Activated CD8-positive, alpha-beta memory T cell treated with anti-CD3 and anti-CD28 coated beads for 48 hours (primary cell): ENCODE data around the gene ZNF292.
"Not testable (repeated sequence)": the region's sequence is repeated elsewhere in the genome, so short reads cannot be mapped to it uniquely, and the experiment has no call there.

Experiments used
- DNase-seq, 3 experiments: peaks; one replicate each; pipeline ENCODE4 v3.0.0-alpha.2; 2020; ENCODE audit warnings: low read depth in 2 of 3, low spot score in 2 of 3

ZNF292 gene

DNA sequence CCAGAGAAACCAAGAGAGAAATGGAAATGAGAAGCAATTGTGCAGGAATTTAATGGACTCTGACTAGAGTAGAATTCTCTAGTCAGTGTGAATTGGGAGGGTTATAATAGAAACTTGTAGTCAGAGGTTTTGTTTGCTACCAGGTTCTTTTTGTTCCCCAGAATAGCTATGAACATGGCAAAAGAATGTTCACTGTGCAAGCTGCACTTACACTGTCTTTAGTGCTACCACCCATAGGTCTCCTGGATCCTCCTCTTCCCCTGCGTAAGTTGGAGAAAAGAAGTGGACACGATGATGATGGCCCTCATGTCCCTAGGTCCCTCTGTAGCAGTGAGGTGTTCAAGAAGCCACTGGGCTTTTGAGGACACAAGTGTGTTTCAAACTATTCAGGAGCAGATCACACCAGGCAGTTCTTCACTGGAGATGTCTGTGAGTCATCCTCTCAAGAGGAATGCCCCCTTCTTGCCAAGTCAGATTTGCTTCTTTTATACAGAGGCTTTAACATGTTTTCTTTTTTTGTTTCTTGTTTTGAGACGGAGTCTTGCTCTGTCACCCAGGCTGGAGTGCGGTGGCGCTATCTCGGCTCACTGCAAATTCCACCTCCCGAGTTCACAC, 119.4 kb downstream of the ZNF292 start:
- DNase-seq: no peak

DNA sequence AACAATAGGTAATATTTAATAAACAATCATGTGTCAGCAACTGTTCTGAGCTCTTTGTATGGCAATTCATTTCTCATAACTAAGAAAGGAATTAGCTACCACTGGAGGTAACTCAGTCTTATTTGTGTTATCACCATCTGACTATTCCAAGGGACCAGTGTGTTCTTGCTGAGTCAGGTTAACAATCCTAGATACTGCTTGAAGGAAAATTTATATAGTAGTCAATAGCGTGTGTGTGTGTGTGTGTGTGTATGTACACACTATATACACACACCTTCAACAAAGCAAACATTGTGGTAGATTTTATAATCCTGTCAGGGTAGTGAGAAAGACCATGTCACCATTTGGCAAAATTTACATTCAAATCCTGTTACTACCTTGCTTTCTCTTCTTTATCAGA, 121.3 kb downstream of the ZNF292 start:
- no peak for DNase-seq

DNA sequence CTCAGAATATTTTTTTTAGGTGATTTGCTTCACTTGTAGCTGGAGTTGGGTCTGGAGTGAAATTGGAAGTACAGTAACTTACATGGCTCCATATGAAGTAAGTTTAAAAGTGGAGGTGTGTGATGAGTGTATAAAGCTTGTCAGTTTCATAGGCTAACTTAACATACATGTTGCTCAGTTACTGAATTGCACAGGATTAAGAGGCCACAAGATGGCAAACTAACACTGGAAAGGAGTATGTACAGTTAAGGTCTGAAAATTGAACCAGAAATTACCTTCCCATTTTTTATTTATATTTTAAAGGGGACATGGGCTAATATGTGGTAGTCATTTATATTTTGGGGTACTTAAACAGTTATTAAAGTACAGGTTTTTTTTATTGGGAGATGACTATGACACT, 121.8 kb downstream of the ZNF292 start:
- no peak for DNase-seq

DNA sequence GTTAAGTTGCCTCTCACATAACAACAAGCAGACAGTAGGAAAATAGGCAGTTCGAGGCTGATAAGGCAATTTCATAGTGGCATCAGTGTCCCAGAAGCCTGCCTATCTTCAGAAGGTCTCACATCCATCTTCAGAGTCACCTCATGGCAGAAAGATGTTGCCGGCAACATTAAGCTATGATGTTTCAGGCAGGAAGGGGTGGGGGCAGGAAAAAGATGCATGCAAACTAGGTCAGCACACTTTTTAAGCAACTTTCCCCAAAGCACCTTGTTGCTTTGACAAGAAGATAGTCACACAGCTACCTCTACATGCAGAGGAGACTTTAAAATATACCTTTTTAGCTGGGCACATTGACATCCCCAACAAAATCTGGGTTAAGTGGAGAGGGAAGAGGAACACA, 123.8 kb downstream of the ZNF292 start:
- DNase-seq: no peak

DNA sequence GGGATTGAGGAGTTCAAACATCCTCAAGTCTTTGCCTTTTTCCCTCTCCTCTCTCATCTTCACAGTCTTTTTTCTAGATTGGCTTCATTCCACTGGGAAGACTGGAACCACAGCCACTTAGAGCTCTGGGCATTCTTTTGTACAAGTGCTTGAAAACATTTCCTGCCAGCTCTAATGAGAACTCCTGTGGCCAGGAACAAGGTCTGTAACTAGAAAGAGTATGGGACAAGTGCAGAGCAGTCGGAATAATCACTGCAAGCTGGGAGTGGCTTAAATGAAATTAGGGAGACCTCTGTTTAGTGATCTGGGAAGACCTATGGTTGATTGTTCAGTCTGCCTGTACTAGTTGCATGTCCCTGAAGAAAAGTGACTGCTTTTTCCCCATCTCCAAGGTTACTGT, 126.1 kb downstream of the ZNF292 start:
- no peak for DNase-seq

DNA sequence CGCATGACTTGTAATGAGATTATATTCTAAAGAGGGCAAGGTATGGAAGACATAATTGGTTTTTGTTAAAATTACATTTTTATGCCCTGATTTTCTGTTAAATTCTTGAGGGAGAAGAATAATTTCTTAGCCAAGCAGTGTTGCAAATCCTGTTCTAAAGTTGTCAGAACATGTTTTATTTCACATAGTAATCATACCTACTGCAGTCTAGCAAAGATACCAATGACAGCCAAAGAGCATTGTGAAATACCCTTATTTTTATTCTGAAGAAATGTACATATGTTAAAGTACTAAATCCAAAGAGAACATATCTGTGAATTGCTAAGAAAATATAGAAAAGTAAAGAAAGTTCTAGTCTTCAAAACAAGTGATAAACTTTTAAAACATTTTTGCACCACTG, 127.4 kb downstream of the ZNF292 start:
- DNase-seq: no peak

DNA sequence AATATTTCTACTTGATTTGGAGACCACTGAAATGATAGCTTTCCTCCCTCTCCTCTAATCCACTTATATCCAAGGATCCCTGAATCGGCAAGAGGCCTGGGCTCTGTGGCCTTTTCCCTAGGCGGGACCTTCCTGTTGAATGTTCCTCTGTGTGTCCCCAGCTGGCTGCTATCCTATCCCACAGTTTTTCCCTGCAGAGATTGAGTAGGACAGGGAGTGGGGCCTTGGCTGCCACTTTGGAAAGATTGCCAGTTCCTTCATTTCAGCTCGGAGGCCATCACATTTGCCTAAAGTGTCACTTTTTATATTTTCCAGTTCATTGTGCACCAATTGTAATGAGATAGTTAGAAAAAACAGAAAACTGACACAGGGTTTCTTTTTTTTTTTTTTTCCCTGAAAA, 128.1 kb downstream of the ZNF292 start:
- no peak for DNase-seq

DNA sequence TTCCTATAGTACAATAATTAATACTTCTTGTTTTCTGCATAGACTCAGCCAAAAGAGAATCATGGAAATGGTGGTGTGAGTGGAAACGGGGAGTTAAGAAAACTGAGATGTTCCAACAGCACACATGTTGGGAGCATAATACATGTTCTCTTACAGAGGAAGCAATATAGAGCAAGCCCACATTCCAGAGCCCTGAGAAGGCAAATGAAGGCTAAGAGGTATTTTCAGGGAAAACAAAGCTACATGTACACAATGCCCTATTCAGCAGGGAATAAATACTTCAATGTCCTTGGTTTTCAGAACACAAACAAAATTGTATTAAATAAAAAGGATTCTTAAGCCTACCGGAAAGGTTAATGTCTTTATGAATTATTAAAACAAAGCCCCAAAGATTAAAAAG, 131.9 kb downstream of the ZNF292 start:
- DNase-seq: no peak

DNA sequence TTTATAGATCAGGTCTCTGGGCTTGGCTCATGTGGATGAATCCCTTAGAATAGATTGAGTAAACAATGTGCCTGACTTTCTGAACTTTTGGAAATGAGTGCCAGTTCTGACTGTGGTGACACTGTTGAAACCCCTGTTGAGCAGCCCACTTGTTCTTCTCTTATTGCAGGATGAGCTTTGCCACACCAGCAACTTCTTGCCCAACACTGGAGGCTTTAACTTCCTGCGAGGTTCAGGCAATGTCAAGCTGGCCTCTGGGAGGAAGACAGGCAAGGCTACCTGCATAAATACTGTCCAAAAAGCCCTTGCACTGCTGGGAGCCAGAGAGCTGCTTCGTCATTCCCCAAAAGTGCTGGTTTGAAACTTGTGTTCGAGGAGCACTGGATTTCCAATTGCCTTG, 134.2 kb downstream of the ZNF292 start:
- DNase-seq: no peak

DNA sequence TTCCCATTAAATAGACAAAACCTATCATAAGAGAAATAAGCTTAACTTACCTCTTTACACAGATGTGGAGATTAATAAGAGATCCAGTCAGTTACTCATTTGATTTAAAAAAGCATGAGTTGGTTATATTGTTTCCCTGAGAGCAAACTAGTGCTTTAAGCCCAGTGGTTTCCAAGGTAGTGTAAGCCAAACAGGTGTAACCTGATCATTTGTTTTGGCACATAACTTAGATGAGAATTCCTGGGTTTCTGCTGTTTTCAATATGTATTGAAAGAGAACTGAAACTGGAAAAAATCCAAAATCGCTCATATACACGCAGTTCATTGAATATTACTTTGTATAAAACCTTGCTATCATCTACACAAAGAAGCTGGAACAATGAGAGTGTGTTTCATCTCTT, 136.5 kb downstream of the ZNF292 start:
- DNase-seq: no peak

DNA sequence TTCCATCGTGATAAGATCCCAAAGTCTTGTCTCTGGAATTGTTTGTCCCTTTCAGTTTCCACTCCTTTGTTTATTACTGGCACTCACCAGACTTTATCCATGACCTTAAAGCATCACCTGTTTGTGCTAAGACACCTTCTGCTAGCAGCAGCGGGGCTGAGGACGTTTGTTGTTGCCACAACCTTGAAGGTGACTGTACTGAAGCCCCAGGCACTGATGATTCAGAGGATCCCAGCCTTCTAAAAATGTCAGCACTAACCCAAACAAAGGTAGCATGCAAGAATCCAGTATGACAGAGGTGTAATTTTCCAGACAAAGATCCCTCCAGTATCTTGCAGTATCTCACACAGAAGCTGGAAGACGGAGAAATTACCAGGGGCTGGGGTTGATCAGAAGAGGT, 138.2 kb downstream of the ZNF292 start:
- DNase-seq: no peak

DNA sequence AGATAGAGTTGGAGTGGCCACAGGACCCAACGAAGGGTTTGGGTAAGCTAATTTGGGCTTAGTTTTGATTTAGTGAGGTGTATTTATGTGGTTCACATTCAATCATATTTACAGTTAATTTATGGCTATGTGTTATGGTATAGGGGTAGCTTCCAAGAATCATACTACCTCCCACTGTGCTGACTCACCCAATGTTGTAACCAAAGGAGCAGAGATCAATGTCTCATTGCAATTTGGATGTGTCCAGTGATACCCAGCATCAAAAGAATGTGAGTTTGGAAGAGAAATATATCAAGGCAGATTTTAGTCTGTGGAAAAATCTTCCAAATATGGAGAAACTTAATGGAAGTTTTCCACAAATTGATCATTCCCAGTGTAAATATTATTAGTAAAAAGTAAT, 141.8 kb downstream of the ZNF292 start:
- DNase-seq: no peak

DNA sequence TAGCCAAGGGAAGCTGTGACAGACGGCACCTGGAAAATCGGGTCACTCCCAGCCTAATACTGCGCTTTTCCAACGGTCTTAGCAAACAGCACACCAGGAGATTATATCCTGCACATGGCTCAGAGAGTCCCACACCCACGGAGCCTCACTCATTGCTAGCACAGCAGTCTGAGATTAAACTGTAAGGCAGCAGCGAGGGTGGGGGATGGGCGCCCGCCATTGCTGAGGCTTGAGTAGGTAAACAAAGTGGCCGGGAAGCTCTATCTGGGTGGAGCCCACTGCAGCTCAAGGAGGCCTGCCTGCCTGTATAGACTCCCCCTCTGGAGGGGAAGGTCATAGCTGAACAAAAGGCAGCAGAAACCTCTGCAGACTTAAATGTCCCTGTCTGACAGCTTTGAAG, 145.9 kb downstream of the ZNF292 start:
- DNase-seq: not testable (repeated sequence)

DNA sequence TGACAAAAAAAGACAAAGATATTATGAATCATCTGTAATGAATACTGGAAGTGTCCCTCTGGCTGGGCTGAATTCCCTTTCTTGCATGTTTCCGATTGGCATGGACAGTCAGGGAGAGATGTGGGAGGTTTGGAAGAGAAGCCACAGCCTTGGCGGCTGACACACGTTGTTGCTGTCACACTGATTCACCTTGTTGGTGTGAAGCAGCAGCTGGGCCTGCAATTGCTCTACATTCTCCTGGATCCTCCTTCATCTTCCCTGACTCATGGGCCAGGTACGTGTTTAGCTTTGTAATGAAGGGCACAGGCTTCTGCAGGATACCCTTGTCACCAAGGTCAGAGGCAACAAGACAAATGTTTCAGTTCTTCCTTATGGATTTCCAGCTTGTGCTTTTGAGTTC, 153.6 kb downstream of the ZNF292 start:
- DNase-seq: no peak

DNA sequence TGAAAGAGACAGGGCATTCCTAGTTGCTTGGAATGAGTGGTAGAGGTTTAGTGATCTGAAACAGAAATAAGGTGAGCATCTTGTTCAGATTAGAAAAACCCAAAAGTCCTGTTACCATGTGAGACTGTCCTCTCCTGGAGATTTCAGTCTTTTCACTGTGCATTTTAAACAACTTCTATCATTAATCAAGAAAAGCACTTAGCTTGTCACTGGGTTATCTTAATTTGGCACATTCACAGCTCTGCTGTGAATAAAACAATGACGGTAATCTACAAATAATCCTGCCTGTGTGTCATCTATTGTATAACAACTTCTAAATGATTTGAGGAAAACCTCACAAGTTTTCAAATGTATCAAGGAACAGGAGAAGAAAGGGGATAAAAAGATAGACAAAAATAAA, 157.5 kb downstream of the ZNF292 start:
- DNase-seq: no peak
